Measurements from ENCODE around the gene TMF1. TPM values are rescaled to one million over a fixed set of nuclear protein-coding genes. Genes with fewer than 3 reads are reported as not detected.

The TMF1 gene
- total and polyA plus RNA-seq, 10 of the 15 experiments (the other 5 are each of a cell fraction or from before 2014, with no cell fraction given): 7.1 to 24.5 (median 18.6) TPM

DNA sequence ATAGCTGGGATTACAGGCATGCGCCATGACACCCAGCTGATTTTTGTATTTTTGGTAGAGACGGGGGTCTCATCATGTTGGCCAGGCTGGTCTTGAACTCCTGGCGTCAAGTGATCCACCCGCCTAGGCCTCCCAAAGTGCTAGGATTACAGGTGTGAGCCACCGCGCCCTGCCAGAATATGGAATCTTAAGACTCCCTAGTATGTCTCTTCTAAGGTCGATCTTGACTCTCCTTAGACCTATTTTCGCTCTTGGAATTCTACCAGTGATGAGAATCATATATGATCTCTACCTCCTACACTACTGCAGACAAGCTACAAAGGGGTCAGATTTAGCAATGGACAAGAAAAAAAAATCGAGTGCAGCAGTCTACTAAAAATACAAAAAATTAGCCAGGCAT, 19.4 kb downstream of the TMF1 start:
- FAIRE-seq (no peak), ATAC-seq (no peak), DNase-seq (ENCODE audit: low read depth, low spot score) (no peak)
- Histone ChIP-seq H2AFZ (ENCODE audit: control insufficient read depth, low read depth, low read length) (no peak overlapping the region), H3K27ac (ENCODE audit: control insufficient read depth, insufficient read depth) (no peak overlapping the region), H3K4me2 (ENCODE audit: control insufficient read depth, insufficient read depth) (no peak overlapping the region), H3K4me1 (ENCODE audit: control insufficient read depth, insufficient read depth, low read length) (no peaks in the 10 kb centered on the region), H4K20me1 (ENCODE audit: control insufficient read depth, insufficient read depth) (no peaks in the 10 kb centered on the region), H3K79me2 (ENCODE audit: control insufficient read depth, insufficient read depth, low read length) (no peaks in the 10 kb centered on the region), H3K9me3 (replicated peaks; ENCODE audit: control insufficient read depth, insufficient read depth, low read length) (no peaks in the 10 kb centered on the region), H3K27me3 (replicated peaks in 1 of 2; ENCODE audit: control insufficient read depth in 2 of 2, insufficient read depth in 2 of 2, low read length in 1 of 2) (no peaks in the 10 kb centered on the region), H3K9ac (ENCODE audit: control insufficient read depth, insufficient read depth, low read length) (no peak overlapping the region), H3K36me3 (ENCODE audit: control insufficient read depth in 2 of 2, insufficient read depth in 2 of 2, low read length in 1 of 2) (peaks cover 0 to 36% of the 10 kb centered on the region in 2 experiments), H3K4me3 (no peak overlapping the region)
- ChIA-PET POLR2A (interaction anchor here (0.5 to 0.6 kb wide), 2 partner anchors 355 to 1390 kb away, joined by 4 read pairs; no protein-coding TSS in a partner anchor), CTCF (interaction anchor here (0.7 to 1.2 kb wide), 3 partner anchors 21 to 93 kb away, joined by 3 to 5 read pairs (median 3); no protein-coding TSS in a partner anchor), RAD21 (ENCODE audit: unreplicated experiment) (no interaction called here), SMC1A (ENCODE audit: uncharacterized antibody, unreplicated experiment) (interaction anchor here (1.1 to 2.3 kb wide), 3 partner anchors 12 to 37 kb away, joined by 3 to 12 read pairs (median 3); partner anchors contain the start of gene TMF1)
- 90% methylated on average over 9 of the region's 9 CpGs for WGBS (ENCODE audit: insufficient coverage, insufficient replicate concordance, low lambda C conversion rate, missing lambda C conversion rate)
- intact Hi-C loops (cut with micrococcal nuclease; ENCODE audit: unreplicated experiment): no loop called here
- in situ Hi-C loops (cut with MboI): no loop called here
- no TSS peak for BruUV-seq (replicated peaks)
- TF ChIP-seq, protein P1, sequence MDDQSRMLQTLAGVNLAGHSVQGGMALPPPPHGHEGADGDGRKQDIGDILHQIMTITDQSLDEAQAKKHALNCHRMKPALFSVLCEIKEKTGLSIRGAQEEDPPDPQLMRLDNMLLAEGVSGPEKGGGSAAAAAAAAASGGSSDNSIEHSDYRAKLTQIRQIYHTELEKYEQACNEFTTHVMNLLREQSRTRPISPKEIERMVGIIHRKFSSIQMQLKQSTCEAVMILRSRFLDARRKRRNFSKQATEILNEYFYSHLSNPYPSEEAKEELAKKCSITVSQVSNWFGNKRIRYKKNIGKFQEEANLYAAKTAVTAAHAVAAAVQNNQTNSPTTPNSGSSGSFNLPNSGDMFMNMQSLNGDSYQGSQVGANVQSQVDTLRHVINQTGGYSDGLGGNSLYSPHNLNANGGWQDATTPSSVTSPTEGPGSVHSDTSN (IDR thresholded peaks at IDR 0.05; ENCODE audit: insufficient replicate concordance, low read depth, low read length): no peak
- no peak for TF ChIP-seq ZNF384 (IDR thresholded peaks at IDR 0.05; ENCODE audit: borderline replicate concordance, low read depth, low read length)
- TF ChIP-seq TCF7 (IDR thresholded peaks at IDR 0.05; ENCODE audit: borderline replicate concordance): no peak
- no peak for TF ChIP-seq IRF4 (IDR thresholded peaks at IDR 0.05; ENCODE audit: low read depth, low read length)
- TF ChIP-seq NR2C2 (IDR thresholded peaks at IDR 0.05; ENCODE audit: borderline replicate concordance, control insufficient read depth, insufficient read length, low read depth): no peak
- TF ChIP-seq, protein P2, sequence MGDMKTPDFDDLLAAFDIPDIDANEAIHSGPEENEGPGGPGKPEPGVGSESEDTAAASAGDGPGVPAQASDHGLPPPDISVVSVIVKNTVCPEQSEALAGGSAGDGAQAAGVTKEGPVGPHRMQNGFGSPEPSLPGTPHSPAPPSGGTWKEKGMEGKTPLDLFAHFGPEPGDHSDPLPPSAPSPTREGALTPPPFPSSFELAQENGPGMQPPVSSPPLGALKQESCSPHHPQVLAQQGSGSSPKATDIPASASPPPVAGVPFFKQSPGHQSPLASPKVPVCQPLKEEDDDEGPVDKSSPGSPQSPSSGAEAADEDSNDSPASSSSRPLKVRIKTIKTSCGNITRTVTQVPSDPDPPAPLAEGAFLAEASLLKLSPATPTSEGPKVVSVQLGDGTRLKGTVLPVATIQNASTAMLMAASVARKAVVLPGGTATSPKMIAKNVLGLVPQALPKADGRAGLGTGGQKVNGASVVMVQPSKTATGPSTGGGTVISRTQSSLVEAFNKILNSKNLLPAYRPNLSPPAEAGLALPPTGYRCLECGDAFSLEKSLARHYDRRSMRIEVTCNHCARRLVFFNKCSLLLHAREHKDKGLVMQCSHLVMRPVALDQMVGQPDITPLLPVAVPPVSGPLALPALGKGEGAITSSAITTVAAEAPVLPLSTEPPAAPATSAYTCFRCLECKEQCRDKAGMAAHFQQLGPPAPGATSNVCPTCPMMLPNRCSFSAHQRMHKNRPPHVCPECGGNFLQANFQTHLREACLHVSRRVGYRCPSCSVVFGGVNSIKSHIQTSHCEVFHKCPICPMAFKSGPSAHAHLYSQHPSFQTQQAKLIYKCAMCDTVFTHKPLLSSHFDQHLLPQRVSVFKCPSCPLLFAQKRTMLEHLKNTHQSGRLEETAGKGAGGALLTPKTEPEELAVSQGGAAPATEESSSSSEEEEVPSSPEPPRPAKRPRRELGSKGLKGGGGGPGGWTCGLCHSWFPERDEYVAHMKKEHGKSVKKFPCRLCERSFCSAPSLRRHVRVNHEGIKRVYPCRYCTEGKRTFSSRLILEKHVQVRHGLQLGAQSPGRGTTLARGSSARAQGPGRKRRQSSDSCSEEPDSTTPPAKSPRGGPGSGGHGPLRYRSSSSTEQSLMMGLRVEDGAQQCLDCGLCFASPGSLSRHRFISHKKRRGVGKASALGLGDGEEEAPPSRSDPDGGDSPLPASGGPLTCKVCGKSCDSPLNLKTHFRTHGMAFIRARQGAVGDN (IDR thresholded peaks at IDR 0.05): no peak
- TF ChIP-seq SMAD5 (IDR thresholded peaks at IDR 0.05; ENCODE audit: low read depth): no peak
- TF ChIP-seq POLR2AphosphoS5 (IDR thresholded peaks at IDR 0.05; ENCODE audit: low read length): no peak
- TF ChIP-seq, protein P3, sequence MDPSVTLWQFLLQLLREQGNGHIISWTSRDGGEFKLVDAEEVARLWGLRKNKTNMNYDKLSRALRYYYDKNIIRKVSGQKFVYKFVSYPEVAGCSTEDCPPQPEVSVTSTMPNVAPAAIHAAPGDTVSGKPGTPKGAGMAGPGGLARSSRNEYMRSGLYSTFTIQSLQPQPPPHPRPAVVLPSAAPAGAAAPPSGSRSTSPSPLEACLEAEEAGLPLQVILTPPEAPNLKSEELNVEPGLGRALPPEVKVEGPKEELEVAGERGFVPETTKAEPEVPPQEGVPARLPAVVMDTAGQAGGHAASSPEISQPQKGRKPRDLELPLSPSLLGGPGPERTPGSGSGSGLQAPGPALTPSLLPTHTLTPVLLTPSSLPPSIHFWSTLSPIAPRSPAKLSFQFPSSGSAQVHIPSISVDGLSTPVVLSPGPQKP (IDR thresholded peaks at IDR 0.05; ENCODE audit: low read depth, low read length): no peak
- no peak for TF ChIP-seq GATAD2B (conservative IDR thresholded peaks at IDR 0.05; ENCODE audit: low read depth)
- no peak for TF ChIP-seq IKZF2 (IDR thresholded peaks at IDR 0.05)
- TF ChIP-seq NRF1 (conservative IDR thresholded peaks at IDR 0.05; ENCODE audit: low read depth, low read length): no peak
- TF ChIP-seq, protein P4, sequence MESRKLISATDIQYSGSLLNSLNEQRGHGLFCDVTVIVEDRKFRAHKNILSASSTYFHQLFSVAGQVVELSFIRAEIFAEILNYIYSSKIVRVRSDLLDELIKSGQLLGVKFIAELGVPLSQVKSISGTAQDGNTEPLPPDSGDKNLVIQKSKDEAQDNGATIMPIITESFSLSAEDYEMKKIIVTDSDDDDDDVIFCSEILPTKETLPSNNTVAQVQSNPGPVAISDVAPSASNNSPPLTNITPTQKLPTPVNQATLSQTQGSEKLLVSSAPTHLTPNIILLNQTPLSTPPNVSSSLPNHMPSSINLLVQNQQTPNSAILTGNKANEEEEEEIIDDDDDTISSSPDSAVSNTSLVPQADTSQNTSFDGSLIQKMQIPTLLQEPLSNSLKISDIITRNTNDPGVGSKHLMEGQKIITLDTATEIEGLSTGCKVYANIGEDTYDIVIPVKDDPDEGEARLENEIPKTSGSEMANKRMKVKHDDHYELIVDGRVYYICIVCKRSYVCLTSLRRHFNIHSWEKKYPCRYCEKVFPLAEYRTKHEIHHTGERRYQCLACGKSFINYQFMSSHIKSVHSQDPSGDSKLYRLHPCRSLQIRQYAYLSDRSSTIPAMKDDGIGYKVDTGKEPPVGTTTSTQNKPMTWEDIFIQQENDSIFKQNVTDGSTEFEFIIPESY (IDR thresholded peaks at IDR 0.05): no peak
- no peak for TF ChIP-seq CBFB (IDR thresholded peaks at IDR 0.05; ENCODE audit: low read depth)
- TF ChIP-seq, protein P5, sequence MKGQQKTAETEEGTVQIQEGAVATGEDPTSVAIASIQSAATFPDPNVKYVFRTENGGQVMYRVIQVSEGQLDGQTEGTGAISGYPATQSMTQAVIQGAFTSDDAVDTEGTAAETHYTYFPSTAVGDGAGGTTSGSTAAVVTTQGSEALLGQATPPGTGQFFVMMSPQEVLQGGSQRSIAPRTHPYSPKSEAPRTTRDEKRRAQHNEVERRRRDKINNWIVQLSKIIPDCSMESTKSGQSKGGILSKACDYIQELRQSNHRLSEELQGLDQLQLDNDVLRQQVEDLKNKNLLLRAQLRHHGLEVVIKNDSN (IDR thresholded peaks at IDR 0.05; ENCODE audit: borderline replicate concordance, extremely low read length, insufficient read depth, low read depth, low read length): no peak
- no peak for TF ChIP-seq TARDBP (IDR thresholded peaks at IDR 0.05; ENCODE audit: borderline replicate concordance)

Measured in GM12878 (cell line).